Stimulated activated CD4-positive, alpha-beta T cell treated with anti-CD3 and anti-CD28 coated beads, Interleukin-2, amount 100 ng/mL, for 48 hours (primary cell): Measurements from ENCODE around the gene LYRM9.
A peak's percentile ranks its signal among the peaks of the same experiment; 100 is the strongest.
"Not testable (repeated sequence)": the region's sequence is repeated elsewhere in the genome, so short reads cannot be mapped to it uniquely, and the experiment has no call there.

Experiments
- DNase-seq, 2 donors: peaks; one replicate each; pipeline ENCODE4 v3.0.0-alpha.2; 2020

LYRM9 gene

DNA sequence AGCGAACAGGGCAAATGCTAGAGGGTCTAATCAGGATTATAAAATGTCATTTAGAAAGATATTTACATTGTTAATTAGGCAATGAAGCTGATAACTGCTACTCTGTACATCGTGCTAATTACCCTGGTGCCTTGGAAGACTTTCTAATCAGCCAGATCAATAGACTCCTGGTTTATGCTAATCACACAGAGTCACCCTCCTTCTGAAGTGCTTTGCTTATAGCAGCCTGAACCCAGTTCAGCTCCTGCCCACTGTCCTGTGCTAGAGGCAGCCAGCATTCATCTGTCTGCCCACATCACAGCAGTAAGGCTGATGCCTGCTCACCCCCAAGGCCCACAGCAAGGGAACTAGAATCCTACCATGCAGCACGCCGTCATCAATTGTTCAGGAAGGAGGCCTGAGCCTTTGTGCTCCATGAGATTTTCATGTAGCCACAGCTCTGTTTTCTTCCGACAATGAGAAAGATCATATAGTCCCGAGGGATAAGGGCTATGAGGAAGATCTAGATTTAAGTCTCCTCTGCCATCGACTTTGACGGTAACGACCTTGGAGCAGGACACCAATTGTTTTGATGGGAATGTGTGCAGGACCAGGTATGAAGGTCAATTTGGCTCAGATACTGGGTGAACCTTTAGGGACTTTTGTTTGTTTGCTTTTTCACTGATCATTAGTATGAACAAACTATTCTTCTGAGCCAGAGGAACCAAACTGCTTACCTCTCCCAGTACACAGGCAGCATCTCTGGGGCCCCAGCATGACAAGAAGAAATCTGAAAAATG is 12.5 kb upstream of the LYRM9 start:
- DNase-seq: no peak

DNA sequence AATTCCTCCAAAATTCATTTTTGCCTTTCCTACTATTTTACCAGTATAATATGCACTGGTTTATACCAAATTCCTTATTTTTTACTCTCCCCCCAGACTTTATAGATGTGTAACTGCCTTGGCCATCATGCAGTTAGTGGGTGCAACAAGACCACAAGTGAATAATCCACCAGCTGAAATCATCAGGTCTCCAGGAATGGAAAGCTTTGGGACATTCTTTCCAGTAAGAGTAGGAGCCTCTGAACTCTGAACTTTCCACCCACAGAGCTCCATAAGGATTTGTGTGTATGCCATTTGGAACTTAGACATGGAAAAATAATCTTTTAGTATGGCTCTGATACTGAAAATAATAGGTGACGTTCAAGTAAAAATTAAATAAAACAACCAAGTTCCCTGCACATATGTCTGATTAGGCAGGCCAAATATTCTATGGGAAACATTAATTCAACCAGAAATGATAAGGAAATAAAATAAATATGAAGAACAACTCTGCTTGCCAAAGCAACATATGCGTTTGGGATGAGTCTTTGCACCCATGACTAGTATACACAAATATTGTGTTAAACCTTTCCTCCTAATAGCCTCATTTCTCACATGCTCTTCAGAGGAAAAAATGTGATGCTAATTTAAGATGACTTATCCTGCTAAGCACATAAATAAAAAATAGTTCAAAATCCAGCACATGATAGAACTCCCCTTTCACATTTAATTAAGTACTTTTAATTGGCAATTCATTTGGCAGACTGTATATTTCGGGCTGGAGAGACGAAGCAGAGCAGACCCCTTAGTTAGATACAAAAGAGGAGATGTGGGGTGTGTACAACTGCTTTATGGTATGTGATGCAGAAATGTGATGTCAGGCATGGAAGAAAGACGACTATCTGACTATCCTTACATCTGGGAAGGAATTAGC is 11.6 kb upstream of the LYRM9 start:
- no peak for DNase-seq

DNA sequence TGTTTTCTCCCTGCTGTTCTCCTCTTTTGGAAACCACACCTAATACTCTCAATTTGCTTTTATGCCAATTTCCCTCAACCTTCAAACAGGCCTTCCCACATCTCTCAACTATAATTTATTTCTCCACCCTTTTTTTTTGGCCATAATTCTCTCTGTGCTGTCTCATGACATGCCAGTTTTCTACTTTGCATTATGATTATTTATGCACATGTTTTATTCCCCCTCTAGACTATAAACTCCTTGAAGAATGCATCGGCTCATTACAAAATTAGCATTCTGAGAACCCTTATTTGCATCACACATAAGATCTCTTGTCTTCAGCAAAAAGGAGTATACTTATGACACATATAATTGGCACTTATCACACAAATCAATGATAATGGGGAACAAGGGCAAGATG is 10.9 kb upstream of the LYRM9 start:
- no peak for DNase-seq

DNA sequence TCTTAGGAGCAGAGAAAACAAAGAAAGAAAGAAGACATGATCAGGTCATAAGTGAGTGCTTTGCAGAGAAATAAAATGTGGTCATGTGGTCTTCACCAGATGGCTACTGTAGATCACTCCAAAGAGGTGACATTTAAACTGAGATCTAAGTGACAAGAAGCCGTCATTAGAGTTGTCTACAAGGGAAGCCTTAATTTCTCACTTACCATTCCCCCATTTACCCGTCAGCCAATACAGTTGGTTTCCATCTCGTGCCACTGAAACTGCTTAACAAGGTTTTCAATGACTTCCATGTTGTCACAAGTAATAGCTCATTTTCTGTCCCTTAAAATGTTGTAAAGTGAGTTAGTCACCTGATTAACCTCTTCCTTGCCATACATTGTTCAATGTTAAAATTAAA is 6.4 kb upstream of the LYRM9 start:
- DNase-seq: no peak

DNA sequence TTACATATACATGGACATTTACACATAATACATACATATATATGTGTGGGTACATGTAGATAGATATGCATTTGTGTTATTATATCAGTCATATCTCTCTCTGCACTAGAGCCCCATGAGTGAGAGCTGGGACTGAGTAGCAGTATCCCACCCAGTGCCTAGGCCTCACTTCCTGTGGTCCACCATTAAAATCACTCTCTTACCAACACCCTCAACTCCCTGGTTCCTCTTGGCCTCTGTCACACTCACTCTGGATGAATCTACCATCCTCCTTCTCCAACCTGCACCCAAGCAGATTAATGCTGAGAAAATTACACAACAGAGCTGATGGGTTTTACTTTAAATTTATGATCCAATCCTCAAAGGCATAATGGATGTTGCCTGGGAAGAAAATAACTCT is 4.9 kb upstream of the LYRM9 start:
- no peak for DNase-seq

DNA sequence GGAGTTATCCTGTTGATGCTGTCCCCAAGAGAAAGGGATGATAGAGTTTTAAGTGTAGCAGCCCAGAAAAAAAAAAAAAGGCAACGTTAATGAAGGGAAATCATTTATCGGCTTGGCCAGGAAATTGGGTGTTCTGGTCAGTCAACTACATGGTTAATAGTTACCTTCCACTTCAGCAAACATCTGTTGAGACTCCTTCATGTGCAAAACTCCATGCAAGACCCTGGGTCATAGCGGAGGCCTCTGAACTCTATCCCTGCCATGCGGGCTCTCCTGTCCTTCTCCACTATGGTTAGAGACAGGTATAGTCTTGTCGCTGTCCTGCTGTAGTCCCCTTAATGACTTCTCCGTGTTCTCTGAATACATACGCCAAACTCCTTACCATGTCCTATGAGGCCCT is 3.5 kb upstream of the LYRM9 start:
- DNase-seq: no peak

DNA sequence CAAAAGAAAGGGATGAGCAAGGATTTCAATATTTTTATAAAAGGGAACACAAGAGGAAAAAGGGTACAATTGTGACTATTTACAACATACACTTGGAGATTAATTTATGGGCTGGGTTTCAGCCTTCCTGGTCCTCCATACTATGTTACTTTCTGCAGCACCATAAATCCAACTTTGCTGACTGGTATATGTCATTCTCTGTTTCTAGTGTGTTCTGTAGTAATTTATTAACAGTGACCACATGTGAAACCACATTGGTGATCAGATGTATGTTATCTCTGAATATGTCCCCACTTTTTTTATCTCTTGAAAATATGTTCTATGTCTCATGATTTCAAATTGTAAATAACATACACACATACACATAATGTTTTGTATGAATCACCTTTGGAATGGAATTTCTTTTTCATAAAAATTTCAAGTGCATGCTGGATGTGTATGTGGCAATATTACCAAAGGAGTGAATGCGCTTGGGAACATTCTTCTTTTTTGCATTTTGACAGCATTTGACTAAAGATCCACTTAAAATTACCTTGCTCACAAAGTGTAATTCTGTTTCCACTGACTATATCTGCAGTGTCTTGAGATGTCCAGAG is 2.9 kb upstream of the LYRM9 start:
- no peak for DNase-seq

DNA sequence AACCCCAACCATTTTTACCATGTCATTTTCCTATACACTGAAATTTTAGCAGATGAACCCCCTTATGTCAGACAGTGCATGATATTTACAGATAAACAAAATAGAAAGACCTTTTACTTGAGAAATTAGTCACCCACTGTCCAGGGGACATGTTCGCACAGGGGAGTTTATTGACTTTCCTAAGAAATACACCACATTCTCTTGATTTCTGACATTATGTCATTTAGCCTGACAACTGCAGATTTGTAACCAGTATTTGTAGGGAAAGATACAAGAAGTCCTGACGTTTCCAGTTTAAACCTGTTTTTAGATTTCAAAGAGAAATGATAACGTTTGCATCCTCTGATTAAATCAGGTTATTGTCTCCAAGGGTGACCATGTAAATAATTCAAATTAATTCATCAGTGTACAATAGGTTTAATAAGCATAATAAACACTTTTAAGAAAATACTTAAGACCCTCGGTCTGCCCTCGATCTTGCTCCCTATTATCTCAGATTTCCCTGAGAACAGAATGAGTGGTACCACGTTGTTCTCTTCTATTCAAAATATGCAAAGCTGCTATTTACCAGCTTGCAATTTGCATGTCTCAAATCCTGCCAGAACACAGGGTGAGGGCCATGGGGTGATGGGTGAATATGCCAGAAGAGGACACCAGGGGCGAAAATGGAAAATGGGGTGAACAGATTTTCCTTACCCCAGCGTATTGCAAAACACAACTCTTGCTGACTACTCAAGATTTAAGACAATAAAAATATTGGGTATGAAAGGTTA is 2.1 kb upstream of the LYRM9 start:
- DNase-seq: no peak

DNA sequence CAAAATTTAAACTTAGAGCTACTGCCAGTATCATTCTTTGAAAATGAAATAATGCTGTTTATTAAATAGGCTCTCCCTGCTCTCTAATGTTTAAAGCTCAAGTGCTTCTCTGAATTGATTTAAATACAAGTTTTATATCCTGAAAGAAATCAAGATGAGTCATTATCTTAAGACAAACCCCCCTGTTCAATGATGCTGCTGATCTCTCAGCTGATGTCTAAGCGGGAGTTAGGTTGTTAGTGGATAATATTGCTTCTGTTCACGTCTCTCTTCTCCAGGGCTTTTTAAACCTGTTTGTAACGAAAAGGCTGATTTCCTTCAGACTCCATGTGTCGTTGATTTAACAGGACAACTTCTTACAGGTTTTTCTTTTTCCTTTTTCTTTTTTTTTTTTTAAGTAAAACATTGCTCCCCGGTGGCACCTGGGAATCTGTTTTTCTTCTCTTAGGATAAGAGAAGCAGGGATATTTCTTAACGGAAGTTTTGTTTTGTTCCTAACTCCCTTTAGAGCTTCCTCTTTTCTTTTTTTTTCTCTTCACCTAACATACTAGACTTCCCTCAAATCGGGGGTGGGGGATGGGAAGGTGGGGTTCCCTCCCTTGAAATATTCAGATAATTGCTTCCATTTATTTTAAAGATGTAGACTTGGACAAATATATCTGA is 807 bp upstream of the LYRM9 start:
- no peak for DNase-seq

DNA sequence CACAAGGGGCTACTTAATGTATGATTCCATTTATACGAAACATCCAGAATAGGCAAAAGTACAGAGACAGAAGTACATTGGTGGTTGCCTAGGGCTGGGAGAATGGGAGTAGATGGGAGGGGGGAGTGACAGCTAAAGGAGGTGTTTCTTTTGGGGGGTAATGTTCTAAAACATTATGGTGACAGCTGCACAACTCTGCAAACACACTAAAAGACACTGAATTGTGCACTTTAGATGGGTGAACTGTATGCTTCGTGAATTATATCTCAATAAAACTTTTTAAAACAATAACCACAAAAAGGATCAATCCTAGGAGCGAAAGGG is 661 bp downstream of the LYRM9 start:
- DNase-seq: no peak

DNA sequence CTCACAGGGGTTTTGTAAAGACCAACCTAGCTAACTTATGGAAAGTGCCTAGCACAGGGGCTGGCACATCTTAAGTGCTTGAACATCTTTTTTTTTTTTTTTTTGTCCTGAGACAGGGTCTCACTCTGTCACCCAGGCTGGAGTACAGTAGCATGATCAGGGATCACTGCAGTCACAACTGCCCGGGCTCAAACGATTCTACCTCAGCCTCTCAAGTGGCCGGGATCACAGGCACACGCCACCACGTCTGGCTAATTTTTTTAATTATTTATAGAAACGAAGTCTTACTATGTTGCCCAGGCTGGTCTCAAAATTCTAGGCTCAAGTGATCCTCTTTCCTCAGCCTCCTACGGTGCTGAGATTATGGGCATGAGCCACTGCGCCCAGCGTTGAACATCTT is 1.3 kb downstream of the LYRM9 start:
- DNase-seq: no peak

DNA sequence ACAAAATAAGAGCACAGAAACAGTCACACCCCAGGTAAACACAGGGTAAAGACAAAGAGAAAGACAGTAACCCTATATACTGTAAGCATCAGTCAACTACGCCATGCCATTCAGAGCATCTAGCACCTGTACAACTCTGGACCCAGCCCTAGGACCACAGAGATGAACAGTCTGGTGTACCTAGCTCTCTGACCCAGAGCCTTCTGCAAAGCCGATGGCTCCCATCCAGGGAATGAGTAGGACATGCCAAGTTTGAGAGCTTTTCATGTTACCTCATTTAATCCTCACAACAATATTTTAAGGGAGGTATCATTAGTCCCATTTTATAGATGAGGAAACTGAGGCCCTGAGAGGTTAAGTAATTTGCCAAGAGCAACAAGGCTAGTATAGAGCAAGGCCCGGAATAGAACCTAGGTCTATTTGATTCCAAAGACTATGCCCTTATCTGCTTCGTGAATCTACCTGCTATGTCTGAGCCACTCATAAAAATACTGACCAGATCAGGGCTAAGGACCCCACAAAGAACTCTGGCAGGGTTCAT is 3.4 kb downstream of the LYRM9 start:
- no peak for DNase-seq

DNA sequence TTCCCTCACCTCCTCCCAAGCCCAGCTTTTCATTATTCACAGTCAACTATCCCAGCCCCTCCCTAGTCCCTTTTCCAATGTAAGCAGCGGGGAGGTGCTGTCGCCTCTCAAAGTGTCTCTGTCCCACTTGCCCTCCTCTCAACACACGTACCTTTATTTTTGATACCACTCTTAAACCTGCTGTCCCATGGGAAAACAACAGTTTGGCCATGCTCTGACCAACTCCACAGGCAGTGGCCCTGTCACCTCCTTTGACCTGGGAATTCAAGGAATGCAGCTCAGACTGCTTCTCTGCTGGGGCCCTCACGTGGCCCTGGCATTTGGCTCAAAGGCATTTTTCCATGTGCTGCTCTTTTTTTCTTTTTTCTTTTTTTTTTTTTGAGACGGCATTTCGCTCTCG is 4.2 kb downstream of the LYRM9 start:
- DNase-seq: no peak

DNA sequence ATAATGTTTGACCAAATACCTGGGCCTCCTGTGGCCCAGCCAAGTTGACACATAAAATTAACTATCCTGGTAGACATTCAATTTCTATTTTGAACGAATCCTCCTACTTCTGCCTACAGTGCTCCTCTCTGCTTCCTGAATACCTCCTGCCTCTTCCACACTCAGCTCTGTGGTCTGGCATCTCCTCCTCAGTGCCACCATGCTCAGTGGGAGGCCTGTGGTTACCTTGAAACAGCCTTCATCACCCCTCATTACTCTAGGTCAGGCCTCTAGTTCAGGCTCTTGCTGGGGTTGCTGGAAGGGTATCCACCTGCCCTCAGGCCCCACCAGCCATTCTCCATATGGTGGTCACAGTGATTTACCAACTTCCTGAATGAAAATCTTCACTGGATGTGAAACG is 5.1 kb downstream of the LYRM9 start:
- no peak for DNase-seq

DNA sequence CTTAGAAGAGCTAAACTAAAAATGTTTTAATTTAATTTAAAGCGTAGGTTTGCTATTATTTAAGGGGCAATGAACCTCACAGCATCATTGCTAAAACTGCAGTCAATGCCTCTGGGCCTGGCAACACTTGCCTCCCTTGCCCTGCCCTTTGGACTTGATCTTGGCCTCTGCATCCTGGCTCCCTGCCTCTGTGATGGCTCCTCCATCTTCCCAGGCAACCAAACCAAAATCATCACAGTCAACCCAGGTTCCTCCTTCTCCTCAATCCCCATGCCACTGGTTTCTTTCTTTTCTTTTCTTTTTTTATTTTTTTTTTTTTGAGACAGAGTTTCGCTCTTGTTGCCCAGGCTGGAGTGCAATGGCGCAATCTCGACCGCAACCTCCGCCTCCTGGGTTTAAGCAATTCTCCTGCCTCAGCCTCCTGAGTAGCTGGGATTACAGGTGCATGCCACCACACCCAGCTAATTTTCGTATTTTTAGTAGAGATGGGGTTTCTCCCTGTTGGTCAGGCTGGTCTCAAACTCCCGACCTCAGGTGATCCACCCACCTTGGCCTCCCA is 6.7 kb downstream of the LYRM9 start:
- DNase-seq: not testable (repeated sequence)

DNA sequence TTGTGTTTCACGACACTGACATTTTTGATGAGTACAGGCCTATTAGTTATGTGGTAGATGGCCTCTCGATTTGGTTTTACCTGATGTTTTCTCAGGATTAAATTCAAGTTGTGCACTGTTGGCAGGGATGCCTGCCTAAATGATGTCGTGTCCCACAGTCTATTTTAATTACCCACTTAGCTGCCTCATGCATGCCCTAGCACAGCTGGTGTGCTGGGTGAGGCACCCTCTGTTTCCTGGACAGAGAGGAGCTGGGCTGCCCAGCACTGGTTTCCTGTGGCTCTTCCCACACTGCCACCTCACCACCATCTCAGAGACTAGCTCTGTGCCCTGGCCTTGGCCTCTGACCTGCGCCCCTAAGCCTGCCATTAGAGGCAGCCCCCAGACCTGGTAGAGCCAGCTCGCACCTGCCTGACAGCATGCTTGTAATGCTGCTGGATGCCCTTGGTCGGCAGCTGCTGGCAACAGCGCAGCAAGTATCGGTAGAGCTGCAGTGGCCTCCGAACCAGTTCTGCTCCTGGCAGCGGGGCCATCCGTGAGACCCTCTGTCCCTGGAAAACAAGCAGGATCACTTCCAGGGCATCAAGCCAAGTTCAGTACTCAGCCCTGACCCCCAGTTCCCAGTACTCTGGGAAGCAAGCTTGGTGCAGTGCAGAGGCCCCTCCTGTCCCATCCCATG is 10.9 kb downstream of the LYRM9 start:
- no peak for DNase-seq

DNA sequence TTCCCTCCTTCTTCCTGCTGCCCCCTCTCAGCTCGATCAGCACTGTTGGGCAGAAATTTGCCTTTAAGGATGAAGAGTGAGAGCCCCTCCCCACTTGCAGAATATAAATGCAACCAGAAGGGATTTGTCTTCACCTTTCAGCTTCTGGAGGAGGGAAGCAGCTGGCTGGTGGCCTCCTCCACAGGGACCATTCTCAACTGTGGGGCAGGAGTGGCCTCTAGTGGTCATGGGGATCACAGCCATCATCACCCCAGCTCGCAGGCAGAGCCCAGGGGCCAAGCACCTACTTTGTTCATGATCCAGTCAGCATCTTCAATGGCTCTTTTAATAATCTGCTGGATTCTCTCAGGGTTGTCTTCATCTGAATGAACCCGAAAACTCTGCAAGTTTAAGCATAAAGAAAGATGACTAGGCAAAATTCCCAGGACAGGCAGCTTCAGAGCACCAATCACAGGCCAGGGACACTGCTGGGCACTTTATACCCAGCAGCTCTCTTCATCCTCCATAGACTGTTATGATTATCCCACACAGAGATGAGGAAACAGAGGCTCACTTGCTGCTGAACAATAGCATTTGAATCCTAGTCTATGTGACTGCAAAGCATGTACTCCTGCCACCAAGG is 13.1 kb downstream of the LYRM9 start:
- DNase-seq: peak; percentile 64 to 67

DNA sequence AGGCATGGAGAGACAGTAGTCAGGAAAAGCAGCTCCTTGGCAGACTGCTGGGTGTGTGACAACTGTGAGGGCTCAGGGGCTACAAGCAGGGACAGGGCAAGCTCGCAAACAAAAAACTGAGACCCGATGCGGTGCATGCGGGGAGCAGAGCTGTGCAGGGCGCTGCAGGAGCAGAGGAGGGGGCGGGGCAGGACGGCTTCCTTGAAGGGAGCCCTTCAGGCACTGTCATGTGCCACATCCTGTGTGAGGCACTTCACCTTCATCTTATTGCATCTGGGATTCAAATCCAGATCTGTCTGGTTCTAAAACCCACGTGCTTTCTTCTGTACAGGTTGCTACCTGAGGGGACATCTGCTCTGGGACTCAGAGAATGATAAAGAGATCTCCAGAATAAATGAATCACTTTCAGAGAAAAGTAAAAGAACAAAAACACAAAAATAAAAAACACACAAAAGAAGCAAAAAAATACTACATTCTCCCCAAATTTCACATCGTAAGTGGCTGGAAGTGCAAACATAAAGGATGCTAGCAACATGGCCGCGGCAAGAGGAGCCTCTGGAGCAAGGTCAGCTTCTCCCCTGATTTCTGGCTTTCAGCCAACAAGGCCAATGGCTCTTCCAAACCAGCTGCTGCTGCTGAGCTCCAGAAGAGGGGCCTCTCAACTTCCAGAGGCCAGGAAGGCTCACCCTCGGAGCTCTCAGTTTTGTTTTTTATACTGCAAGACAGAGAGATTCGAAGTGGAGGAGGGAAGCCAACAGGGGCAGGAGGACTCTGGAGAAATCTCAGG is 14.2 kb downstream of the LYRM9 start:
- peak; percentile 10 to 21 for DNase-seq

DNA sequence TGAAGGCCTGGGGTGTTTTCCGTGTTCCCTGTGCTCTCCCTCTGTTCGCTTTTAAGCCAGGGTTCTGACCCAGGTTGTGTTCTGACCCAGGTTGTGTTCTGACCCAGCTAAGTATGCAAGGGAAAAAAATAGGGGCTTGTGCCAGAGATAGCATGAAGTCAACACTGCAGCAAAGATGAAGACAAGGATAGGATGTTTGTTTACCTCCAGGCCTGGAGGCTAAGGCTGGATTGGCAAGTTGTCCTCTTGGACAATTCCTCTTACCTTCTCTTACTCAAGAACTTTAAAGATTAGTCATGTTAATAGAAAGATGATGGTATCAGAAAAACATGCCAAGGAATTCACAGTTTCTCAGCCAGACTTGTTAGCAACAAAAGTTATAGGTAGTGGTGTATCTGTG is 19.4 kb downstream of the LYRM9 start:
- DNase-seq: no peak

DNA sequence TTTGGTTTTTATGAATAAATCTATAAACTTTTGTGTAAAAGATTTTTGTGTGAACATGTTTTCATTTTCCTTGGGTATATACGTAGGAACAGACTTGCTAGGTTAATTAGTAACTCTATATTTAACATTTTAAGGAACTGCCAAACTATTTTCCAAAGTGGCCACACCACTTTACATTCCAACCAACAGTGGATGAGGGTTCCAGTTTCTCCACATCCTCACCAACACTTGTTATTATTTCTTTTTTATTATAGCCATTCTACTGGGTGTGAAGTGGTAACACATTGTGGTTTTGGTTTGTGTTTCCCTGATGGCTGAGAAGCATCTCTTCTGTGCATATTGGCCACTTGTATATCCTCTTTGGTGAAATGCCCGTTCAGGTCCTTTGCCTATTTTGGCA is 20.0 kb downstream of the LYRM9 start:
- no peak for DNase-seq
